HG02763 (cell line): ENCODE measurements around the gene HNRNPC.
"Not testable (repeated sequence)": the region's sequence is repeated elsewhere in the genome, so short reads cannot be mapped to it uniquely, and the experiment has no call there.

ENCODE experiments used
- ATAC-seq: cut with Tn5 transposase; IDR thresholded peaks from one replicate; pipeline ENCODE4 v1.9.1; 2021; ENCODE audit warnings: mild to moderate bottlenecking, moderate library complexity; ENCODE audit not compliant: unreplicated experiment

The HNRNPC gene

GRCh38 chr14:21213652-21214051 lies 55.6 kb downstream of the HNRNPC start:
- no peak for ATAC-seq

- ATAC-seq, result not testable (repeated sequence)
Observed at GRCh38 chr14:21212824-21213223, 56.4 kb downstream of the HNRNPC start.

GRCh38 chr14:21211509-21211908 lies 57.7 kb downstream of the HNRNPC start:
- no peak for ATAC-seq

- no peak for ATAC-seq
Observed at GRCh38 chr14:21210023-21210422, 59.2 kb downstream of the HNRNPC start.

- ATAC-seq, result no peak
Observed at GRCh38 chr14:21209185-21209584, 60.1 kb downstream of the HNRNPC start.

- no peak for ATAC-seq
Observed at GRCh38 chr14:21208554-21208953, 60.7 kb downstream of the HNRNPC start.

- no peak for ATAC-seq
Observed at GRCh38 chr14:21206753-21207684, 62.2 kb downstream of the HNRNPC start.

GRCh38 chr14:21205678-21206581 lies 63.3 kb downstream of the HNRNPC start:
- ATAC-seq, result no peak

GRCh38 chr14:21205026-21205677 lies 64.1 kb downstream of the HNRNPC start:
- no peak for ATAC-seq

- ATAC-seq, result no peak
Observed at GRCh38 chr14:21204167-21205025, 64.8 kb downstream of the HNRNPC start.

- ATAC-seq, result no peak
Observed at GRCh38 chr14:21203470-21204166, 65.6 kb downstream of the HNRNPC start.

GRCh38 chr14:21202463-21203358 lies 66.5 kb downstream of the HNRNPC start:
- ATAC-seq, result no peak

GRCh38 chr14:21201732-21202462 lies 67.3 kb downstream of the HNRNPC start:
- ATAC-seq, result no peak

- no peak for ATAC-seq
Observed at GRCh38 chr14:21200752-21201461, 68.3 kb downstream of the HNRNPC start.

GRCh38 chr14:21199611-21200560 lies 69.4 kb downstream of the HNRNPC start:
- no peak for ATAC-seq
